Osteocyte (in vitro differentiated cells): ENCODE measurements around the gene ZNF730. TPM values are rescaled to one million over a fixed set of nuclear protein-coding genes. Genes with fewer than 3 reads are reported as not detected.

Experiments used
- DNase-seq: peaks from one replicate; pipeline ENCODE4 v3.0.0; 2021; ENCODE audit warnings: mixed read lengths; ENCODE audit not compliant: unreplicated experiment; ENCODE audit errors: extremely low spot score
- H3K27ac Mint-ChIP-seq: one replicate; pipeline ENCODE4 v1.8.0; 2021; ENCODE audit warnings: mild to moderate bottlenecking, mixed read lengths; ENCODE audit not compliant: unreplicated experiment
- H3K27me3 Mint-ChIP-seq: one replicate; pipeline ENCODE4 v1.8.0; 2021; ENCODE audit warnings: mixed read lengths; ENCODE audit not compliant: unreplicated experiment
- H3K36me3 Mint-ChIP-seq: one replicate; pipeline ENCODE4 v1.8.0; 2021; ENCODE audit warnings: mixed read lengths; ENCODE audit not compliant: unreplicated experiment
- H3K4me1 Mint-ChIP-seq: one replicate; pipeline ENCODE4 v1.8.0; 2021; ENCODE audit warnings: mixed read lengths; ENCODE audit not compliant: unreplicated experiment
- H3K4me3 Mint-ChIP-seq: one replicate; pipeline ENCODE4 v1.8.0; 2021; ENCODE audit warnings: mild to moderate bottlenecking, moderate library complexity, mixed read lengths; ENCODE audit not compliant: unreplicated experiment
- H3K9me3 Mint-ChIP-seq: one replicate; pipeline ENCODE4 v1.8.0; 2021; ENCODE audit warnings: mixed read lengths; ENCODE audit not compliant: unreplicated experiment
- CTCF ChIP-seq: fragments of 200-600 bp; sonication (generic); IDR thresholded peaks from 2 replicates; pipeline ENCODE4 v1.5.0; 2021; ENCODE audit warnings: antibody characterized with exemption, mild to moderate bottlenecking, moderate library complexity
- total RNA-seq: library from RNA; stranded (reverse); gene quantifications from 2 replicates; pipeline ENCODE4 v1.2.1, GENCODE V29; 2021

ZNF730 gene
- total RNA-seq, 1 donor from 2014 or later, result 2.3 TPM

- no peak for TF ChIP-seq CTCF
- Mint-ChIP-seq H3K4me3 (no peak overlapping the region), H3K27me3 (no peaks in the 10 kb centered on the region), H3K36me3 (peaks cover 49% of the 10 kb centered on the region), H3K4me1 (no peaks in the 10 kb centered on the region), H3K27ac (no peak overlapping the region), H3K9me3 (peaks cover 7% of the 10 kb centered on the region)
- DNase-seq, result no peak
Observed at GRCh38 chr19:23093832-23094231, 23.0 kb upstream of the ZNF730 start.

- TF ChIP-seq CTCF, result no peak
- DNase-seq, result no peak
- no peak overlapping the region for H3K27ac Mint-ChIP-seq
- H3K4me1 Mint-ChIP-seq, result no peaks in the 10 kb centered on the region
- peaks cover 39% of the 10 kb centered on the region for H3K36me3 Mint-ChIP-seq
- no peaks in the 10 kb centered on the region for H3K9me3 Mint-ChIP-seq
- H3K27me3 Mint-ChIP-seq, result no peaks in the 10 kb centered on the region
- no peak overlapping the region for H3K4me3 Mint-ChIP-seq
Observed at GRCh38 chr19:23095418-23095817, 21.4 kb upstream of the ZNF730 start.

- Mint-ChIP-seq H3K36me3 (peaks cover 37% of the 10 kb centered on the region), H3K9me3 (no peaks in the 10 kb centered on the region), H3K4me3 (no peak overlapping the region), H3K27ac (no peak overlapping the region), H3K27me3 (no peaks in the 10 kb centered on the region), H3K4me1 (no peaks in the 10 kb centered on the region)
- DNase-seq, result no peak
- TF ChIP-seq CTCF, result no peak
Observed at GRCh38 chr19:23098286-23098685, 18.5 kb upstream of the ZNF730 start.

GRCh38 chr19:23098988-23099387 is 17.8 kb upstream of the ZNF730 start:
- peaks cover 37% of the 10 kb centered on the region for H3K36me3 Mint-ChIP-seq
- H3K27me3 Mint-ChIP-seq, result no peaks in the 10 kb centered on the region
- no peaks in the 10 kb centered on the region for H3K9me3 Mint-ChIP-seq
- TF ChIP-seq CTCF, result no peak
- no peaks in the 10 kb centered on the region for H3K4me1 Mint-ChIP-seq
- no peak overlapping the region for H3K27ac Mint-ChIP-seq
- DNase-seq, result no peak
- no peak overlapping the region for H3K4me3 Mint-ChIP-seq

- Mint-ChIP-seq H3K27me3 (no peaks in the 10 kb centered on the region), H3K4me3 (no peak overlapping the region), H3K36me3 (peaks cover 35% of the 10 kb centered on the region), H3K9me3 (no peaks in the 10 kb centered on the region), H3K4me1 (no peaks in the 10 kb centered on the region), H3K27ac (no peak overlapping the region)
- no peak for TF ChIP-seq CTCF
- no peak for DNase-seq
Observed at GRCh38 chr19:23099966-23100365, 16.9 kb upstream of the ZNF730 start.
